ENCODE results near the gene GH2. TPM values are rescaled to one million over a fixed set of nuclear protein-coding genes. Genes with fewer than 3 reads are reported as not detected.
"Not testable (repeated sequence)": the region's sequence is repeated elsewhere in the genome, so short reads cannot be mapped to it uniquely, and the experiment has no call there.

Gene GH2
- total RNA-seq, 2 donors from 2014 or later, result not detected

GRCh38 chr17:63843910-63844677 lies 37.6 kb downstream of the GH2 start:
- Mint-ChIP-seq H3K4me3 (peak overlapping the region; percentile 93), H3K27me3 (no peaks in the 10 kb centered on the region), H3K27ac (peak overlapping the region; percentile 86), H3K4me1 (peaks cover 22% of the 10 kb centered on the region), H3K36me3 (ENCODE audit: low read depth) (peaks cover 24% of the 10 kb centered on the region), H3K9me3 (peaks cover 8% of the 10 kb centered on the region)
- no peak for ATAC-seq (replicated peaks)

- peaks cover 20% of the 10 kb centered on the region for H3K36me3 Mint-ChIP-seq (ENCODE audit: low read depth)
- peak overlapping the region; percentile 93 for H3K4me3 Mint-ChIP-seq
- H3K9me3 Mint-ChIP-seq, H3K27me3 Mint-ChIP-seq: not testable (repeated sequence)
- H3K27ac Mint-ChIP-seq, result peak overlapping the region; percentile 86
- H3K4me1 Mint-ChIP-seq, result peaks cover 17% of the 10 kb centered on the region
- peak; percentile 12 for ATAC-seq (replicated peaks)
Measured at GRCh38 chr17:63843387-63843888, 38.3 kb downstream of the GH2 start.

GRCh38 chr17:63842540-63843386 lies 39.0 kb downstream of the GH2 start, which contains the start of gene SMARCD2:
Gene SMARCD2 (minus strand): TSS chr17:63842685. CDS start chr17:63842674, 11 bp downstream.
- peak within 1 kb of the TSS; percentile 93 for H3K4me3 Mint-ChIP-seq
- H3K4me1 Mint-ChIP-seq, result peaks cover 13% of the 10 kb centered on the region
- H3K27ac Mint-ChIP-seq, result peak within 1 kb of the TSS; percentile 96
- H3K36me3 Mint-ChIP-seq (ENCODE audit: low read depth), result peaks cover 15% of the 10 kb centered on the region
- ATAC-seq (replicated peaks), result peak; percentile 93
- no peaks in the 10 kb centered on the region for H3K9me3 Mint-ChIP-seq
- no peaks in the 10 kb centered on the region for H3K27me3 Mint-ChIP-seq

GRCh38 chr17:63842173-63842539 lies 39.6 kb downstream of the GH2 start:
- no peaks in the 10 kb centered on the region for H3K9me3 Mint-ChIP-seq
- H3K27me3 Mint-ChIP-seq, result no peaks in the 10 kb centered on the region
- H3K4me3 Mint-ChIP-seq, result peak overlapping the region; percentile 93
- H3K36me3 Mint-ChIP-seq (ENCODE audit: low read depth), result peaks cover 16% of the 10 kb centered on the region
- H3K27ac Mint-ChIP-seq, result peak overlapping the region; percentile 96
- peak; percentile 20 for ATAC-seq (replicated peaks)
- peaks cover 13% of the 10 kb centered on the region for H3K4me1 Mint-ChIP-seq

- ATAC-seq (replicated peaks), result no peak
- Mint-ChIP-seq H3K9me3 (no peaks in the 10 kb centered on the region), H3K4me1 (peaks cover 13% of the 10 kb centered on the region), H3K27ac (peak overlapping the region; percentile 96), H3K27me3 (no peaks in the 10 kb centered on the region), H3K4me3 (peak overlapping the region; percentile 93), H3K36me3 (ENCODE audit: low read depth) (peaks cover 22% of the 10 kb centered on the region)
Measured at GRCh38 chr17:63841350-63842172, 40.2 kb downstream of the GH2 start.

GRCh38 chr17:63840591-63841349 lies 41.0 kb downstream of the GH2 start:
- peak overlapping the region; percentile 93 for H3K4me3 Mint-ChIP-seq
- H3K27me3 Mint-ChIP-seq, result no peaks in the 10 kb centered on the region
- H3K27ac Mint-ChIP-seq, result peak overlapping the region; percentile 96
- H3K4me1 Mint-ChIP-seq, result peaks cover 13% of the 10 kb centered on the region
- no peak for ATAC-seq (replicated peaks)
- no peaks in the 10 kb centered on the region for H3K9me3 Mint-ChIP-seq
- peaks cover 30% of the 10 kb centered on the region for H3K36me3 Mint-ChIP-seq (ENCODE audit: low read depth)

- no peak for ATAC-seq (replicated peaks)
- Mint-ChIP-seq H3K27me3 (no peaks in the 10 kb centered on the region), H3K9me3 (no peaks in the 10 kb centered on the region), H3K27ac (peak overlapping the region; percentile 68), H3K4me3 (peak overlapping the region; percentile 56), H3K36me3 (ENCODE audit: low read depth) (peaks cover 50% of the 10 kb centered on the region), H3K4me1 (peaks cover 15% of the 10 kb centered on the region)
Measured at GRCh38 chr17:63838631-63839171, 43.0 kb downstream of the GH2 start.

- no peaks in the 10 kb centered on the region for H3K27me3 Mint-ChIP-seq
- no peak for ATAC-seq (replicated peaks)
- peak overlapping the region; percentile 56 for H3K4me3 Mint-ChIP-seq
- peaks cover 57% of the 10 kb centered on the region for H3K36me3 Mint-ChIP-seq (ENCODE audit: low read depth)
- peaks cover 15% of the 10 kb centered on the region for H3K4me1 Mint-ChIP-seq
- no peaks in the 10 kb centered on the region for H3K9me3 Mint-ChIP-seq
- H3K27ac Mint-ChIP-seq, result peak overlapping the region; percentile 68
Measured at GRCh38 chr17:63837962-63838600, 43.7 kb downstream of the GH2 start.

- no peak overlapping the region for H3K4me3 Mint-ChIP-seq
- no peaks in the 10 kb centered on the region for H3K27me3 Mint-ChIP-seq
- ATAC-seq (replicated peaks), result no peak
- no peaks in the 10 kb centered on the region for H3K9me3 Mint-ChIP-seq
- H3K36me3 Mint-ChIP-seq (ENCODE audit: low read depth), result peaks cover 63% of the 10 kb centered on the region
- H3K27ac Mint-ChIP-seq, result no peak overlapping the region
- peaks cover 15% of the 10 kb centered on the region for H3K4me1 Mint-ChIP-seq
Measured at GRCh38 chr17:63837480-63837879, 44.3 kb downstream of the GH2 start.

- Mint-ChIP-seq H3K27ac (no peak overlapping the region), H3K9me3 (no peaks in the 10 kb centered on the region), H3K36me3 (ENCODE audit: low read depth) (peaks cover 66% of the 10 kb centered on the region), H3K4me1 (peaks cover 15% of the 10 kb centered on the region), H3K27me3 (no peaks in the 10 kb centered on the region), H3K4me3 (no peak overlapping the region)
- no peak for ATAC-seq (replicated peaks)
Measured at GRCh38 chr17:63836811-63837210, 44.9 kb downstream of the GH2 start.

- Mint-ChIP-seq H3K4me3 (no peak overlapping the region), H3K27me3 (no peaks in the 10 kb centered on the region), H3K4me1 (peaks cover 13% of the 10 kb centered on the region), H3K27ac (peak overlapping the region; percentile 15), H3K36me3 (ENCODE audit: low read depth) (peaks cover 71% of the 10 kb centered on the region), H3K9me3 (no peaks in the 10 kb centered on the region)
- no peak for ATAC-seq (replicated peaks)
Measured at GRCh38 chr17:63835167-63835720, 46.5 kb downstream of the GH2 start.

GRCh38 chr17:63834431-63835166 lies 47.1 kb downstream of the GH2 start:
- Mint-ChIP-seq H3K9me3 (no peaks in the 10 kb centered on the region), H3K27me3 (no peaks in the 10 kb centered on the region), H3K4me3 (no peak overlapping the region), H3K36me3 (ENCODE audit: low read depth) (peaks cover 77% of the 10 kb centered on the region), H3K4me1 (peaks cover 18% of the 10 kb centered on the region), H3K27ac (peak overlapping the region; percentile 71)
- peak; percentile 72 for ATAC-seq (replicated peaks)
